GM23248 (cell line): Measurements from ENCODE around the gene AGPAT2. TPM values are rescaled to one million over a fixed set of nuclear protein-coding genes. Genes with fewer than 3 reads are reported as not detected.

Experiments used
- DNase-seq: peaks from one replicate; pipeline ENCODE4 v3.0.0-alpha.2; 2015
- H2AFZ ChIP-seq: fragments of 200-600 bp; sonication (generic); 2 replicates; pipeline ENCODE4 v1.6.1; 2016; ENCODE audit warnings: antibody characterized with exemption
- H3F3A ChIP-seq: fragments of 200-600 bp; sonication (generic); 2 replicates; pipeline ENCODE4 v1.6.1; 2016; ENCODE audit warnings: mild to moderate bottlenecking, antibody characterized with exemption, mixed run types; ENCODE audit not compliant: insufficient read depth
- H3K27ac ChIP-seq: fragments of 200-600 bp; sonication (generic); 2 replicates; pipeline ENCODE4 v1.5.1; 2016; ENCODE audit warnings: mild to moderate bottlenecking
- H3K27me3 ChIP-seq: fragments of 200-600 bp; sonication (generic); replicated peaks from 2 replicates; pipeline ENCODE4 v1.6.1; 2016; ENCODE audit warnings: mild to moderate bottlenecking; ENCODE audit not compliant: insufficient read depth
- H3K36me3 ChIP-seq: fragments of 200-600 bp; sonication (generic); 2 replicates; pipeline ENCODE4 v1.6.1; 2016; ENCODE audit warnings: low read depth, mild to moderate bottlenecking
- H3K4me1 ChIP-seq: fragments of 200-600 bp; sonication (generic); 2 replicates; pipeline ENCODE4 v1.6.1; 2016; ENCODE audit warnings: mild to moderate bottlenecking; ENCODE audit not compliant: insufficient read depth
- H3K4me2 ChIP-seq: fragments of 200-600 bp; sonication (generic); one replicate; pipeline ENCODE4 v1.6.1; 2016; ENCODE audit warnings: mild to moderate bottlenecking; ENCODE audit not compliant: unreplicated experiment
- H3K4me3 ChIP-seq: fragments of 200-600 bp; sonication (generic); 2 replicates; pipeline ENCODE4 v1.5.1; 2016; ENCODE audit warnings: mild to moderate bottlenecking
- H3K79me2 ChIP-seq: fragments of 200-600 bp; sonication (generic); 2 replicates; pipeline ENCODE4 v1.6.1; 2016; ENCODE audit warnings: mild to moderate bottlenecking; ENCODE audit not compliant: insufficient read depth
- H3K9ac ChIP-seq: fragments of 200-600 bp; sonication (generic); 2 replicates; pipeline ENCODE4 v1.6.1; 2016; ENCODE audit warnings: mild to moderate bottlenecking
- H3K9me2 ChIP-seq: fragments of 200-600 bp; sonication (generic); 2 replicates; pipeline ENCODE4 v1.6.1; 2016; ENCODE audit warnings: mixed run types, mild to moderate bottlenecking, moderate library complexity; ENCODE audit not compliant: insufficient read depth
- H3K9me3 ChIP-seq: fragments of 200-600 bp; sonication (generic); one replicate; pipeline ENCODE4 v1.6.1; 2017; ENCODE audit warnings: low read depth
- H4K20me1 ChIP-seq: fragments of 200-600 bp; sonication (generic); 2 replicates; pipeline ENCODE4 v1.6.0; 2016; ENCODE audit not compliant: insufficient read depth
- EZH2 ChIP-seq: fragments of 200-600 bp; sonication (generic); IDR thresholded peaks from 2 replicates; pipeline ENCODE4 v1.6.1; 2018; ENCODE audit warnings: antibody characterized with exemption, mild to moderate bottlenecking; ENCODE audit not compliant: insufficient read depth, poor library complexity, severe bottlenecking
- EZH2phosphoT487 ChIP-seq: fragments of 200-600 bp; sonication (generic); IDR thresholded peaks from 2 replicates; pipeline ENCODE4 v1.6.1; 2018; ENCODE audit warnings: antibody characterized with exemption, moderate library complexity, mild to moderate bottlenecking, low read depth; ENCODE audit not compliant: insufficient read depth
- WGBS, 2 experiments: methylation state at CpG; one replicate each; pipeline ENCODE4 v1.1.6; 2015 to 2017; ENCODE audit warnings: low lambda C conversion rate in 2 of 2, low coverage in 1 of 2; ENCODE audit errors: missing lambda C conversion rate in 2 of 2; 5-methylcytosine and 5-hydroxymethylcytosine counted together
- in situ Hi-C: fragments of 300-500 bp; cut with MboI; formaldehyde crosslinking; loops from 2 replicates; pipeline ENCODE4 v1.15.0; 2020
- polyA plus RNA-seq: library from polyadenylated mRNA; unstranded; fragments of >200 nt; fragmentation: Nextera tagmentation; extraction: Ambion mirVana; gene quantifications from 2 replicates; pipeline ENCODE4 v1.2.1, GENCODE V29; 2016
- total RNA-seq: library from RNA; depleted of rRNA; stranded (reverse); fragments of >200 nt; shearing (Covaris generic); gene quantifications from 2 replicates; pipeline ENCODE4 v1.2.3, GENCODE V29; 2014

The AGPAT2 gene
- total and polyA plus RNA-seq, 2 experiments from 2014 or later, result 58.3 to 68.7 TPM

DNA sequence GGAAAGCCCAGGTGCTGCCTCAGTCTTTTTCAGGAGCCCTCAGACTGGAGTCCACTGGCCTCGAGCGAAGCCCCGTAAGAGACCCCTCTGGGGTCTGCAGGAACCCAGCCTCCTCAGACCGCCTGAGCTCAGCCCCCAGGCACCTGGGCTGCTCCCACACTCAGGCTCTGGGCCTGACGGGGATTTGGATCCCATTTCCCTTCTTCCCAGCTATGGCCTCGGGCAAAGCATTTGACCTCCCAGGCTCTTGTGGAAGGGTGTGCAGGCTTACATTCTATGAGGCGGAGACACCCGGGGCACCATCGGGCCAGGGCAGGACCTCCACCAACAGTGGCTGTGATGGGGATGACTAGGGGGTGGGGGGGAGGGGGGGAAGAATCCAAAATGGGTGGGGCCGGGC, 4.5 kb downstream of the AGPAT2 start:
- Histone ChIP-seq H3K27ac (no peak overlapping the region), H3K9me3 (no peaks in the 10 kb centered on the region), H4K20me1 (no peaks in the 10 kb centered on the region), H3K9me2 (no peaks in the 10 kb centered on the region), H3K79me2 (peaks cover 38% of the 10 kb centered on the region), H3K4me2 (no peak overlapping the region), H3K27me3 (no peaks in the 10 kb centered on the region), H2AFZ (no peak overlapping the region), H3K9ac (no peak overlapping the region), H3K4me1 (peaks cover 5% of the 10 kb centered on the region), H3K4me3 (no peak overlapping the region), H3K36me3 (no peaks in the 10 kb centered on the region), H3F3A (no peaks in the 10 kb centered on the region)
- TF ChIP-seq EZH2 (no peak), EZH2phosphoT487 (no peak)
- WGBS, 2 experiments, result 84 to 88% methylated on average over 8 to 10 of the region's 10 CpGs
- no peak for DNase-seq
- in situ Hi-C loops, result no loop called here

DNA sequence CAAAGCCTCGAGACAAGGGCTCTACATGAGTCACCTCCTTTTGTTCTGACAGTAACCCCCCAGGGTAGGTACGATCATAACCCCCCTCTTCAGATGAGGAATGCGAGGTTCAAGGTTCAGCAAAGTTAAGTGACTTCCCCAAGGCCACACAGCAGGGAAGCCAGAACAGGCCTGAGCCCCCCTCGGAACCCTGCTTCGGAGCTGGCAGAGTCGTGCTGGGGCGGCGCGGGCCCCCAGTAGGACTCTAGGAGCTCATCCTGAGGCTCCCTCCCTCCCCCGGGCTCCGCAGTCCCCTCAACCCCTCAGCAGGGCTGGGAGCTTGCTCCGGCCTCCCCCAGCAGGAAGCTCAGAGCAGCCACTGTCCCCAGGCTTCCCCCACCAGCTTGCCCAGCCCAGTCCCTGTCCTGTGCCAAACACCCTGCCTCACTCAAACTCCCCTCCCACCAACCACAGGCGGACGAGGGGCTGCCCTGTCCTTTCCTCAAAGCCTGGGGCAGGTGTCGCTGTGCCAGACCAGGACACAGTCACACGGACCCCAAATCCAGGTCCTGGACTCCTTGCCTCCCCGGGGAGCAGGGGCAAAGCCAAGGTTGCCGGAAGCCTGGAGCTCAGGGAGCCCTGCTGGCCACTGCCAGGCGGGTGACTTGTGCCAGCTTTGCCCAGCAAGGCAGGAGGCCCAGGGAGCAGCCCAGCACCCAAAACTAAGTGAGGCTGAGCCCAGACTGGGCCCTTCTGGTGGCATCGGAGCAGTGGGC, 5.1 kb downstream of the AGPAT2 start:
- Histone ChIP-seq H3F3A (no peaks in the 10 kb centered on the region), H3K4me1 (peaks cover 5% of the 10 kb centered on the region), H3K9ac (no peak overlapping the region), H3K27me3 (no peaks in the 10 kb centered on the region), H3K4me3 (no peak overlapping the region), H3K4me2 (no peak overlapping the region), H3K9me3 (no peaks in the 10 kb centered on the region), H2AFZ (no peak overlapping the region), H4K20me1 (no peaks in the 10 kb centered on the region), H3K9me2 (no peaks in the 10 kb centered on the region), H3K36me3 (no peaks in the 10 kb centered on the region), H3K27ac (no peak overlapping the region), H3K79me2 (peaks cover 38% of the 10 kb centered on the region)
- 82 to 90% methylated on average over 18 to 20 of the region's 20 CpGs for WGBS, 2 experiments
- DNase-seq, result no peak
- in situ Hi-C loops, result no loop called here
- TF ChIP-seq EZH2 (no peak), EZH2phosphoT487 (no peak)

DNA sequence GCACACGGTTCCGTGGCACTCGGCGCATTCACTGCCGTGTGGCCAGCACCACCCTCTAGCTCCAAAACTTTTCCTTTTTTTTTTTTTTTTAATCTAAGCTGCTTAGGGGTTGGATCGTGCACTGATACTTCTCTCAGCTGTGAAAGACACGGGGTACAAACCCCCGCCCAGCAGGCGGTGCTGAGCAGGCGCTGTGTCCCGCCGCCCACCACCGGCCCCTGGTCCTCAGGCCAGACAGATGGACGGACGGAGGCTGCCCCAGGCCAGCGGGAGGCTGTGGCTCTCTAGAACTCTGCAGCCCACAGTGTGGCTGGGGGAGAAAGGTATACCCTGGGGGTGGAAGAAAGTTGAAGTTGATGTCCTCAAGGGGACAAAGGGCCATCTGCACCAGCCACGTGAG, 6.2 kb downstream of the AGPAT2 start:
- Histone ChIP-seq H3K9me3 (no peaks in the 10 kb centered on the region), H3K36me3 (no peaks in the 10 kb centered on the region), H3K27ac (no peak overlapping the region), H4K20me1 (no peaks in the 10 kb centered on the region), H3K27me3 (no peaks in the 10 kb centered on the region), H3K9me2 (no peaks in the 10 kb centered on the region), H2AFZ (no peak overlapping the region), H3K79me2 (peaks cover 33% of the 10 kb centered on the region), H3K4me2 (no peak overlapping the region), H3K4me3 (no peak overlapping the region), H3K9ac (no peak overlapping the region), H3F3A (no peaks in the 10 kb centered on the region), H3K4me1 (peaks cover 5% of the 10 kb centered on the region)
- no peak for DNase-seq
- in situ Hi-C loops, result no loop called here
- no peak for TF ChIP-seq EZH2
- TF ChIP-seq EZH2phosphoT487, result no peak
- WGBS, 2 experiments, result 92 to 94% methylated on average over 17 of the region's 17 CpGs

GRCh38 chr9:136679431-136679941, 7.8 kb downstream of the AGPAT2 start:
- H3K4me2 ChIP-seq, result no peak overlapping the region
- no peak overlapping the region for H3K9ac ChIP-seq
- H3K4me1 ChIP-seq, result no peaks in the 10 kb centered on the region
- no peaks in the 10 kb centered on the region for H3K9me2 ChIP-seq
- no peaks in the 10 kb centered on the region for H4K20me1 ChIP-seq
- 77 to 79% methylated on average over 21 to 22 of the region's 22 CpGs for WGBS, 2 experiments
- no peaks in the 10 kb centered on the region for H3F3A ChIP-seq
- no peak overlapping the region for H3K27ac ChIP-seq
- DNase-seq, result no peak
- in situ Hi-C loops, result no loop called here
- H3K4me3 ChIP-seq, result no peak overlapping the region
- H3K9me3 ChIP-seq, result no peaks in the 10 kb centered on the region
- no peaks in the 10 kb centered on the region for H3K27me3 ChIP-seq
- TF ChIP-seq EZH2phosphoT487 (no peak), EZH2 (no peak)
- no peak overlapping the region for H2AFZ ChIP-seq
- H3K36me3 ChIP-seq, result no peaks in the 10 kb centered on the region
- peaks cover 17% of the 10 kb centered on the region for H3K79me2 ChIP-seq
